Measurements from ENCODE around the gene FCER2.

Gene FCER2

DNA sequence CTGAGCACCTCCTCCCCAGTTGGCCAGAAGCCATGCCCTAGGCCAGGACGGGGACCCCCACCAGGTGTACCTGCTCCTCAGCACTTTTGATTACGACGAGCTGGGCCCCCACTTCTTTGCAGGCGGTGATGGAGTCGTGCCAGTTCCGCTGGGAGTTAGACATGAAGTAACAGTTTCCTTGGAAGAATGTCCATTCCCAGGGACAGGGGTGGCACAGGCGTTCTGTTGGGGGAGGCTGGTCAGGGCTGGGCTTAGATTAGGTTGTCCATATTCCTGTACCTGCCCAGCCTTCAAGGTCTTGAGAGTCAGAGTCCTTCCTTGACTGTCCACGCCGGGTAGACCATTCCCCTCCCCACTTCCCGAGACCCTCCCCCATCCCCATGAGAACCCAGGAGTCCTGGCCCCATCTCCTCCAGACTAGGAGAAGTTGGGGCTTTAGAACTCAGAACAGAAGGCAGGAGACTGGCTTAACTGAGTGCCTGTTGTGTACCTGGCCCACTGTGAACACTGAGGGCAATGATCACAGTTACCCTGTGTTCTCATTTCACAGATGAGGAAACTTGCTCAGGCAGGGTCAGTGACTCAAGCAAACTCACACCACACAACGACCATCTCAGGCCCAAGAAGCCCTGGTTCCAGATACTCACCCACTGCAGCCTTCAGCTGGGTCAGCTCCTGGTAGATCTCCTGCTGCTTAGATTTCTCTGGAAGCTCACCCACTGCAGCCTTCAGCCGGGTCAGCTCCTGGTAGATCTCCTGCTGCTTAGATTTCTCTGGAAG lies 43.1 kb upstream of the FCER2 start:
- no peaks in the 10 kb centered on the region for H3K79me2 ChIP-seq (ENCODE audit: insufficient read depth, low read length)
- H3K36me3 ChIP-seq (ENCODE audit: low read length) = no peaks in the 10 kb centered on the region
- TF ChIP-seq EZH2phosphoT487 (conservative IDR thresholded peaks at IDR 0.05; ENCODE audit: low read length) = no peak
- TF ChIP-seq, protein P1, sequence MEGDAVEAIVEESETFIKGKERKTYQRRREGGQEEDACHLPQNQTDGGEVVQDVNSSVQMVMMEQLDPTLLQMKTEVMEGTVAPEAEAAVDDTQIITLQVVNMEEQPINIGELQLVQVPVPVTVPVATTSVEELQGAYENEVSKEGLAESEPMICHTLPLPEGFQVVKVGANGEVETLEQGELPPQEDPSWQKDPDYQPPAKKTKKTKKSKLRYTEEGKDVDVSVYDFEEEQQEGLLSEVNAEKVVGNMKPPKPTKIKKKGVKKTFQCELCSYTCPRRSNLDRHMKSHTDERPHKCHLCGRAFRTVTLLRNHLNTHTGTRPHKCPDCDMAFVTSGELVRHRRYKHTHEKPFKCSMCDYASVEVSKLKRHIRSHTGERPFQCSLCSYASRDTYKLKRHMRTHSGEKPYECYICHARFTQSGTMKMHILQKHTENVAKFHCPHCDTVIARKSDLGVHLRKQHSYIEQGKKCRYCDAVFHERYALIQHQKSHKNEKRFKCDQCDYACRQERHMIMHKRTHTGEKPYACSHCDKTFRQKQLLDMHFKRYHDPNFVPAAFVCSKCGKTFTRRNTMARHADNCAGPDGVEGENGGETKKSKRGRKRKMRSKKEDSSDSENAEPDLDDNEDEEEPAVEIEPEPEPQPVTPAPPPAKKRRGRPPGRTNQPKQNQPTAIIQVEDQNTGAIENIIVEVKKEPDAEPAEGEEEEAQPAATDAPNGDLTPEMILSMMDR (IDR thresholded peaks at IDR 0.05; ENCODE audit: insufficient read depth, low read length, poor library complexity, severe bottlenecking) = no peak
- H3K27me3 ChIP-seq (ENCODE audit: low read length) = no peaks in the 10 kb centered on the region
- no peak overlapping the region for H3K9ac ChIP-seq (ENCODE audit: low read length)
- H3K9me3 ChIP-seq (ENCODE audit: insufficient read depth, low read length) = no peaks in the 10 kb centered on the region
- H4K20me1 ChIP-seq (ENCODE audit: low read depth, low read length) = no peaks in the 10 kb centered on the region
- H3K4me2 ChIP-seq (ENCODE audit: low read depth, low read length, poor library complexity, severe bottlenecking) = no peak overlapping the region
- no peaks in the 10 kb centered on the region for H3F3A ChIP-seq (ENCODE audit: insufficient read depth)
- H3K27ac ChIP-seq (ENCODE audit: low read depth, low read length) = no peak overlapping the region
- H3K4me3 ChIP-seq (ENCODE audit: insufficient read depth, low read length, poor library complexity, severe bottlenecking) = no peak overlapping the region
- H2AFZ ChIP-seq (ENCODE audit: low read depth, low read length, severe bottlenecking) = no peak overlapping the region
- no peaks in the 10 kb centered on the region for H3K9me2 ChIP-seq (replicated peaks; ENCODE audit: insufficient read depth, low read length)

DNA sequence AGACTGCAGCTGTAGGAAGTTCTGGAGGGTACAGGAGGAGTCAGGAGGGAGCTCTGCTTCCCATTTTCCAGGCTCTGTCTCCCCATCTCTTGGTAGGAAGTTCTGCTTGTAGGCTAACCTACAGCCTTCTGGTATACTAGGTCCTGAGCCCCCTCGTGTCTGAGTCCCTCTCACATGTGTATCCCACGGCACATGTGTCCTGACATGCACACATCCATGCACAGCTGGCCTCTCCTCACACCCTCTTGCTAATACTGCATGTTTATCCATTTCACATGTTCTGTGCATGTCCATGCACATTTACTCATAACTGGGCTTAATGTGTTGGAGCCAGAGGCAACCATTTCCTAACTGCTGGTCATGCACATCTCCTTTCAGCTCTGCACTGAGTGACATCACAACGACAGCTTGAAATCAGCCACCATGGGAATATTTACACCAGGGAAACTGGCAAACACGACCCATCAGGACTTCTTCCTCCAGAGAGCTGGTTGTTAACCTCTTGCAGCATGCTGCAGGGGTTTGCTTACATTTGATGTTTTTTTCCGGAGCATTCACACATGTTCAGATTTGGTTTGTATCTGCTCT lies 42.4 kb upstream of the FCER2 start:
- no peak overlapping the region for H2AFZ ChIP-seq (ENCODE audit: low read depth, low read length, severe bottlenecking)
- H3K4me2 ChIP-seq (ENCODE audit: low read depth, low read length, poor library complexity, severe bottlenecking) = no peak overlapping the region
- H3K79me2 ChIP-seq (ENCODE audit: insufficient read depth, low read length) = no peaks in the 10 kb centered on the region
- no peak overlapping the region for H3K9ac ChIP-seq (ENCODE audit: low read length)
- no peaks in the 10 kb centered on the region for H3K36me3 ChIP-seq (ENCODE audit: low read length)
- no peaks in the 10 kb centered on the region for H3K9me3 ChIP-seq (ENCODE audit: insufficient read depth, low read length)
- TF ChIP-seq, protein P1 (IDR thresholded peaks at IDR 0.05; ENCODE audit: insufficient read depth, low read length, poor library complexity, severe bottlenecking) = no peak
- no peak for TF ChIP-seq EZH2phosphoT487 (conservative IDR thresholded peaks at IDR 0.05; ENCODE audit: low read length)
- no peaks in the 10 kb centered on the region for H3F3A ChIP-seq (ENCODE audit: insufficient read depth)
- no peaks in the 10 kb centered on the region for H4K20me1 ChIP-seq (ENCODE audit: low read depth, low read length)
- no peak overlapping the region for H3K27ac ChIP-seq (ENCODE audit: low read depth, low read length)
- no peaks in the 10 kb centered on the region for H3K27me3 ChIP-seq (ENCODE audit: low read length)
- H3K4me3 ChIP-seq (ENCODE audit: insufficient read depth, low read length, poor library complexity, severe bottlenecking) = no peak overlapping the region
- H3K9me2 ChIP-seq (replicated peaks; ENCODE audit: insufficient read depth, low read length) = no peaks in the 10 kb centered on the region

DNA sequence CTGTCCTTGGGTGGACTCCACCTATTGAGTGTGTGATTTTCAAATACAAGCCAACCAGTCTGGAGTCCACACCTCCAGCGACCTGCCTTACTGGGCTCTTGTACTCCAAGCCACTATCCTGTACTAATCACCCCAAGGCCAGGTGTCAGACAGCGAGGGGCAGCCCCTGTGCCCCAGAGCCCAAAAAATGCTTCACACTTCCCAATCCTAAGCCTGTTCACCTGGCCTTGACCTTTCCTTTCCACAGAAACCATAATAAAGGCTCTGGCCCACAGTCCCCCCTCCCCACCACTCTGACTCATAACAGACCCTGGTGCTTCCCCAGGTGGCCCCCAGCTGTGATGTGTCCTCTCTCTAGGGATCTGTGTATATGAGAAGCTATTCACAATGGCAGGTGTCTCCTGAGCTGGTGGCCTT lies 41.5 kb upstream of the FCER2 start:
- no peak overlapping the region for H3K4me3 ChIP-seq (ENCODE audit: insufficient read depth, low read length, poor library complexity, severe bottlenecking)
- H3K4me2 ChIP-seq (ENCODE audit: low read depth, low read length, poor library complexity, severe bottlenecking) = no peak overlapping the region
- H2AFZ ChIP-seq (ENCODE audit: low read depth, low read length, severe bottlenecking) = no peak overlapping the region
- H3F3A ChIP-seq (ENCODE audit: insufficient read depth) = no peaks in the 10 kb centered on the region
- no peaks in the 10 kb centered on the region for H3K9me3 ChIP-seq (ENCODE audit: insufficient read depth, low read length)
- no peaks in the 10 kb centered on the region for H3K9me2 ChIP-seq (replicated peaks; ENCODE audit: insufficient read depth, low read length)
- TF ChIP-seq, protein P1 (IDR thresholded peaks at IDR 0.05; ENCODE audit: insufficient read depth, low read length, poor library complexity, severe bottlenecking) = no peak
- no peak for TF ChIP-seq EZH2phosphoT487 (conservative IDR thresholded peaks at IDR 0.05; ENCODE audit: low read length)
- no peaks in the 10 kb centered on the region for H4K20me1 ChIP-seq (ENCODE audit: low read depth, low read length)
- no peaks in the 10 kb centered on the region for H3K36me3 ChIP-seq (ENCODE audit: low read length)
- H3K9ac ChIP-seq (ENCODE audit: low read length) = no peak overlapping the region
- no peak overlapping the region for H3K27ac ChIP-seq (ENCODE audit: low read depth, low read length)
- no peaks in the 10 kb centered on the region for H3K27me3 ChIP-seq (ENCODE audit: low read length)
- H3K79me2 ChIP-seq (ENCODE audit: insufficient read depth, low read length) = no peaks in the 10 kb centered on the region

Measured in SU-DHL-6 (cell line).